ENCODE results near the gene CCDC188. TPM values are rescaled to one million over a fixed set of nuclear protein-coding genes. Genes with fewer than 3 reads are reported as not detected.

CCDC188 gene
- total and polyA plus RNA-seq, 2 of the 13 experiments (the other 11 are each of a cell fraction or from before 2014, with no cell fraction given) = not detected

DNA sequence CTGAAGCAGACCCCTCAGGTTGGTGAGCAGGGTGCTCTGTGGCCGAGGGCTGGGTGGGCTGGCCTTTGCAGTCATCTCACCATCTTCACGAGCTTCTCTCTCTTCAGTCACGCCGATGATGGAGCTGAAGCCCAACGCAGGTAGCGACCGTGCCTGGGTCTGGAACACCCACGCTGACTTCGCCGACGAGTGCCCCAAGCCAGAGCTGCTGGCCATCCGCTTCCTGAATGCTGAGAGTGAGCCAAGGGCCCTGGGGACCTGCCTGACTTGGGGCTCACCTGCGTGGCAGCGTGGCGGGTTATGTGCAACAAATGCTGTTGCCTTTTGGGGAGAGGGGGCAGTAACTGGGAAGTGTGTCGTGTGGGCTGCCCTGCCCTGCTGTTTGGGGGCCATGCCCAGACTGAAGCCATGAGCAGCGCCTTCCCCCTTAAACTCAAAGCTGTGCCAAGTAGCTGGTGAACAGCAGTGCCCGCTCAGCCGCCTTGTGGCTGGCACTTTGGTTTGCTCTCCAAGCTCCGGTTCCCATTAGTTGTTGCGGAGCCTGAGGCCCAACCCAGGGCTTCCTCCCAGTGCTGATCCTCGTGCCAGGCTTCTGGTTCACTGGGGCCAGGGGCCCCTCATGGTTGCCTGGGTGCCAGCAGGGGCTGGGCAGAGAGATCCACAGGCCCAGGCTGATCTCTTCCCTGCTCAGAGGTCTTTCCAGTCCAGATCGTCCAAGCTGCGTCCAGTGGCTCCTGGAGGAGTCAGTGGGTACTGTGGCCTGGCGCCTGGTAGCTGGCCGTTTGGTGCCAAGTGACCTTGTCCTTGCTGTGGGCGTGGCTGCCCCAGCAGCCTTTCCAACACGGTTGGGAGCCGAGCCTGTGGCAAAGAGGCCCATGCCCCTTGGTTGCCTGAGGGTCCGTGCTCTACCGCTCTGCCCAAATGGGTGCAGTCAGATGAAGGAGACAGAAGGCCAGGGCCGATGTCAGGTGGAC lies 25.4 kb downstream of the CCDC188 start:
- Histone ChIP-seq H3K4me2 (ENCODE audit: low read depth, low read length) (no peak overlapping the region), H3K4me3 (replicated peaks in 1 of 3; ENCODE audit: insufficient read depth in 1 of 3, low read depth in 2 of 3, low read length in 3 of 3) (no peak overlapping the region), H3K9me3 (ENCODE audit: low read length) (no peaks in the 10 kb centered on the region), H3K4me1 (ENCODE audit: insufficient read depth, low read length) (peaks cover 49% of the 10 kb centered on the region), H4K20me1 (ENCODE audit: insufficient read depth, low read length) (peaks cover 6% of the 10 kb centered on the region; the same call in 1 of the 2 replicates), H3K9ac (ENCODE audit: insufficient read depth, low read depth, low read length) (no peak overlapping the region), H3K27me3 (ENCODE audit: control insufficient read depth in 1 of 2, insufficient read depth in 2 of 2, low read length in 2 of 2) (no peaks in the 10 kb centered on the region), H3K79me2 (ENCODE audit: insufficient read depth, low read length) (peaks cover 19% of the 10 kb centered on the region), H3K27ac (ENCODE audit: extremely low read length, insufficient read depth, low read length) (no peak overlapping the region), H2AFZ (ENCODE audit: low read length) (no peak overlapping the region), H3K36me3 (replicated peaks in 1 of 2; ENCODE audit: control insufficient read depth in 1 of 2, insufficient read depth in 2 of 2, low read length in 2 of 2) (peaks cover 25 to 64% of the 10 kb centered on the region in 2 experiments)
- ATAC-seq (no peak), DNase-seq (ENCODE audit: low spot score) (no peak), FAIRE-seq (no peak)
- intact Hi-C loops (cut with micrococcal nuclease; ENCODE audit: unreplicated experiment) (no loop called here), in situ Hi-C loops (cut with HindIII; ENCODE audit: extremely low pct_ligation_motif_present, low pct_unique_long_range_greater_than_20kb) (no loop called here)
- ChIA-PET CTCF (ENCODE audit: low intra/inter-chr PET ratio, low total read pairs) (no interaction called here), POLR2A (no interaction called here)
- BruUV-seq (replicated peaks) = no TSS peak
- WGBS (ENCODE audit: low lambda C conversion rate) = 92% methylated on average over 12 of the region's 32 CpGs
- TF ChIP-seq, protein P1, sequence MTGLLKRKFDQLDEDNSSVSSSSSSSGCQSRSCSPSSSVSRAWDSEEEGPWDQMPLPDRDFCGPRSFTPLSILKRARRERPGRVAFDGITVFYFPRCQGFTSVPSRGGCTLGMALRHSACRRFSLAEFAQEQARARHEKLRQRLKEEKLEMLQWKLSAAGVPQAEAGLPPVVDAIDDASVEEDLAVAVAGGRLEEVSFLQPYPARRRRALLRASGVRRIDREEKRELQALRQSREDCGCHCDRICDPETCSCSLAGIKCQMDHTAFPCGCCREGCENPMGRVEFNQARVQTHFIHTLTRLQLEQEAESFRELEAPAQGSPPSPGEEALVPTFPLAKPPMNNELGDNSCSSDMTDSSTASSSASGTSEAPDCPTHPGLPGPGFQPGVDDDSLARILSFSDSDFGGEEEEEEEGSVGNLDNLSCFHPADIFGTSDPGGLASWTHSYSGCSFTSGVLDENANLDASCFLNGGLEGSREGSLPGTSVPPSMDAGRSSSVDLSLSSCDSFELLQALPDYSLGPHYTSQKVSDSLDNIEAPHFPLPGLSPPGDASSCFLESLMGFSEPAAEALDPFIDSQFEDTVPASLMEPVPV (CRISPR knock-in tag; IDR thresholded peaks at IDR 0.05) = no peak
- TF ChIP-seq ZNF44 (CRISPR knock-in tag; IDR thresholded peaks at IDR 0.05) = no peak
- peak; percentile 52 for TF ChIP-seq RBFOX2 (IDR thresholded peaks at IDR 0.05; ENCODE audit: low read depth, low read length)
- TF ChIP-seq ZBTB38 (CRISPR knock-in tag; IDR thresholded peaks at IDR 0.05) = 0 out of 2 replicates have a peak, but pooled peaks have one; percentile 21
- no peak for TF ChIP-seq ESRRA (CRISPR knock-in tag; IDR thresholded peaks at IDR 0.05; ENCODE audit: low read depth)
- no peak for TF ChIP-seq SP5 (CRISPR knock-in tag; IDR thresholded peaks at IDR 0.05; ENCODE audit: borderline replicate concordance, low read depth)
- no peak for TF ChIP-seq SMAD9 (CRISPR knock-in tag; IDR thresholded peaks at IDR 0.05)
- TF ChIP-seq ZNF446 (CRISPR knock-in tag; IDR thresholded peaks at IDR 0.05) = no peak
- no peak for TF ChIP-seq GPBP1L1 (CRISPR knock-in tag; IDR thresholded peaks at IDR 0.05)
- no peak for TF ChIP-seq TRAFD1 (CRISPR knock-in tag; IDR thresholded peaks at IDR 0.05; ENCODE audit: borderline replicate concordance)
- no peak for TF ChIP-seq PITX1 (CRISPR knock-in tag; IDR thresholded peaks at IDR 0.05)
- no peak for TF ChIP-seq ZNF329 (CRISPR knock-in tag; IDR thresholded peaks at IDR 0.05; ENCODE audit: low read depth)
- TF ChIP-seq ZNF687 (CRISPR knock-in tag; IDR thresholded peaks at IDR 0.05) = no peak
- no peak for TF ChIP-seq ZBTB8A (CRISPR knock-in tag; IDR thresholded peaks at IDR 0.05; ENCODE audit: borderline replicate concordance, low read depth)
